GM12878 (cell line): ENCODE measurements around the gene BBX. TPM values are rescaled to one million over a fixed set of nuclear protein-coding genes. Genes with fewer than 3 reads are reported as not detected.

Experiments used
- ATAC-seq: fragments of 200-7000 bp; cut with Tn5 transposase; 3 replicates; pipeline ENCODE4 v1.9.1; 2020; ENCODE audit warnings: mild to moderate bottlenecking, moderate library complexity
- BruUV-seq: library from RNA; stranded (reverse); fragments of 400-500 nt; replicated peaks from 2 replicates; lab custom pipeline; 2021; lab: Mats Ljungman, UMichigan
- CTCF ChIA-PET: fragments of 300-600 bp; sonication (Branson Sonifier 250); formaldehyde crosslinking; extraction: SDS; loops from one replicate; lab custom pipeline; 2021; ENCODE audit warnings: inconsistent platforms; lab: Yijun Ruan, JAX
- POLR2A ChIA-PET: fragments of 350-600 bp; formaldehyde crosslinking; extraction: SDS; loops from one replicate; lab custom pipeline; 2021; ENCODE audit warnings: inconsistent platforms; lab: Charles Lee
- RAD21 ChIA-PET: fragments of 300-600 bp; sonication (Branson Sonifier 250); formaldehyde crosslinking; loops from one replicate; lab custom pipeline; 2023; ENCODE audit warnings: antibody characterized with exemption; ENCODE audit not compliant: unreplicated experiment; lab: Charles Lee
- SMC1A ChIA-PET: fragments of 300-600 bp; sonication (Branson Sonifier 250); formaldehyde crosslinking; loops from one replicate; lab custom pipeline; 2023; ENCODE audit not compliant: unreplicated experiment, uncharacterized antibody; lab: Charles Lee
- DNase-seq: peaks from one replicate; pipeline ENCODE4 v3.0.0-alpha.2; 2011; ENCODE audit warnings: low read depth, low spot score
- FAIRE-seq: peaks from 3 replicates; lab custom pipeline; 2011; peaks lifted over from hg19 to GRCh38; lab: Jason Lieb, UNC
- H2AFZ ChIP-seq: 2 replicates; pipeline ENCODE4 v1.6.0; 2011; ENCODE audit warnings: low read depth, low read length, control low read depth; ENCODE audit not compliant: control insufficient read depth
- H3K27ac ChIP-seq: 2 replicates; pipeline ENCODE4 v1.5.1; 2011; ENCODE audit warnings: control low read depth; ENCODE audit not compliant: control insufficient read depth, insufficient read depth
- H3K27me3 ChIP-seq, 2 experiments: replicated peaks in 1 of 2; 2 replicates each; pipeline versions ENCODE4 v1.6.0 to v1.6.1; 2011; ENCODE audit warnings: low read length in 1 of 2; ENCODE audit not compliant: control insufficient read depth in 2 of 2, insufficient read depth in 2 of 2
- H3K36me3 ChIP-seq, 2 experiments: 2 replicates each; pipeline ENCODE4 v1.5.1; 2011; ENCODE audit warnings: low read length in 1 of 2; ENCODE audit not compliant: control insufficient read depth in 2 of 2, insufficient read depth in 2 of 2
- H3K4me1 ChIP-seq: 2 replicates; pipeline ENCODE4 v1.6.1; 2011; ENCODE audit warnings: mild to moderate bottlenecking, low read length, moderate library complexity, mixed read lengths; ENCODE audit not compliant: control insufficient read depth, insufficient read depth
- H3K4me2 ChIP-seq: 2 replicates; pipeline ENCODE4 v1.6.0; 2011; ENCODE audit warnings: control low read depth; ENCODE audit not compliant: control insufficient read depth, insufficient read depth
- H3K4me3 ChIP-seq: fragments of 200-600 bp; sonication (generic); 2 replicates; pipeline ENCODE4 v1.5.1; 2016
- H3K79me2 ChIP-seq: 2 replicates; pipeline ENCODE4 v1.6.0; 2011; ENCODE audit warnings: low read length; ENCODE audit not compliant: control insufficient read depth, insufficient read depth
- H3K9ac ChIP-seq: 2 replicates; pipeline ENCODE4 v1.8.0; 2011; ENCODE audit warnings: low read length, control low read depth, mixed read lengths; ENCODE audit not compliant: control insufficient read depth, insufficient read depth
- H3K9me3 ChIP-seq: replicated peaks from 3 replicates; pipeline ENCODE4 v1.5.1; 2011; ENCODE audit warnings: mild to moderate bottlenecking, low read length; ENCODE audit not compliant: control insufficient read depth, insufficient read depth
- H4K20me1 ChIP-seq: 2 replicates; pipeline ENCODE4 v1.6.0; 2011; ENCODE audit not compliant: control insufficient read depth, insufficient read depth
- CHD2 ChIP-seq: IDR thresholded peaks from 2 replicates; pipeline ENCODE4 v1.6.1; 2011; ENCODE audit warnings: low read depth, low read length, improper control_type of control experiment, borderline replicate concordance
- IKZF2 ChIP-seq, 2 experiments: fragments of 450-650 bp; IDR thresholded peaks; 2 replicates each; pipeline ENCODE4 v1.6.1; 2017; ENCODE audit warnings: mild to moderate bottlenecking in 2 of 2, moderate library complexity in 2 of 2
- JUND ChIP-seq: IDR thresholded peaks from 2 replicates; pipeline ENCODE4 v1.6.1; 2012; ENCODE audit warnings: low read depth, mild to moderate bottlenecking, low read length, improper control_type of control experiment, moderate library complexity
- MAX ChIP-seq: IDR thresholded peaks from 2 replicates; pipeline ENCODE4 v1.6.1; 2012; ENCODE audit warnings: low read depth, low read length, improper control_type of control experiment
- MEF2A ChIP-seq: IDR thresholded peaks from 2 replicates; pipeline ENCODE4 v1.6.1; 2011; ENCODE audit warnings: low read depth, mild to moderate bottlenecking, low read length, moderate library complexity; ENCODE audit not compliant: insufficient read depth
- MXI1 ChIP-seq: fragments of 150-350 bp; IDR thresholded peaks from 2 replicates; pipeline ENCODE4 v1.6.1; 2011; ENCODE audit warnings: low read depth, mild to moderate bottlenecking, inconsistent platforms, low read length, improper control_type of control experiment
- MYC ChIP-seq: IDR thresholded peaks from 2 replicates; pipeline ENCODE4 v1.6.1; 2011; ENCODE audit warnings: mild to moderate bottlenecking, low read length, moderate library complexity, inconsistent platforms; ENCODE audit not compliant: insufficient read depth, insufficient replicate concordance, insufficient read length, severe bottlenecking
- POLR2A ChIP-seq: IDR thresholded peaks from 2 replicates; pipeline ENCODE4 v1.6.1; 2011; ENCODE audit warnings: low read depth, mild to moderate bottlenecking, low read length
- RAD51 ChIP-seq: fragments of 450-650 bp; IDR thresholded peaks from 2 replicates; pipeline ENCODE4 v1.6.1; 2016; ENCODE audit warnings: moderate library complexity, mild to moderate bottlenecking, inconsistent platforms
- SPI1 ChIP-seq: IDR thresholded peaks from 2 replicates; pipeline ENCODE4 v1.6.1; 2011; ENCODE audit warnings: low read depth, mild to moderate bottlenecking, low read length, moderate library complexity, borderline replicate concordance; ENCODE audit not compliant: insufficient read depth
- TCF12 ChIP-seq: IDR thresholded peaks from 2 replicates; pipeline ENCODE4 v1.6.1; 2011; ENCODE audit warnings: low read depth, mild to moderate bottlenecking, low read length
- WRNIP1 ChIP-seq: IDR thresholded peaks from 2 replicates; pipeline ENCODE4 v1.6.1; 2011; ENCODE audit warnings: low read depth, low read length, improper control_type of control experiment, borderline replicate concordance
- ZNF592 ChIP-seq: fragments of 450-650 bp; IDR thresholded peaks from 2 replicates; pipeline ENCODE4 v1.6.1; 2017; ENCODE audit warnings: mild to moderate bottlenecking, moderate library complexity
- WGBS: methylation state at CpG from one replicate; pipeline ENCODE4 v1.1.6; 2016; ENCODE audit warnings: low lambda C conversion rate; ENCODE audit not compliant: insufficient replicate concordance, insufficient coverage; ENCODE audit errors: missing lambda C conversion rate; 5-methylcytosine and 5-hydroxymethylcytosine counted together
- in situ Hi-C: fragments of 300-500 bp; cut with MboI; formaldehyde crosslinking; loops from 9 replicates; pipeline ENCODE4 v1.14.3; 2018; ENCODE audit warnings: mixed read lengths
- intact Hi-C: fragments of 100-400 bp; cut with micrococcal nuclease; formaldehyde crosslinking; loops from one replicate; pipeline ENCODE4 v1.14.2; 2022; ENCODE audit not compliant: unreplicated experiment
- polyA plus RNA-seq, 11 experiments: library from polyadenylated mRNA; depleted of rRNA in 4 of 11; unstranded in 6 of 11; stranded (reverse) in 5 of 11; fragments of >200 nt; fragmentation: Nextera tagmentation in 4 of 11; fragmentation: Illumina TruSeq in 1 of 11; extraction: Ambion mirVana in 4 of 11; extraction: Trizol in 1 of 11; gene quantifications; 1 replicate in 1 of 11; 2 replicates in 10 of 11; pipeline versions ENCODE4 v1.2.1 to v1.2.3, GENCODE V29; 2011 to 2016; ENCODE audit warnings: inconsistent platforms in 2 of 11, missing spikeins in 2 of 11, low read depth in 1 of 11
- total RNA-seq, 4 experiments: library from RNA; depleted of rRNA in 3 of 4; stranded (reverse); fragments of >200 nt in 3 of 4; fragmentation: Illumina TruSeq in 1 of 4; extraction: Trizol in 1 of 4; gene quantifications; 2 replicates each; pipeline versions ENCODE4 v1.2.1 to v1.2.3, GENCODE V29; 2013 to 2021

BBX gene
- total and polyA plus RNA-seq, 10 of the 15 experiments (the other 5 are each of a cell fraction or from before 2014, with no cell fraction given): 13.3 to 38.5 (median 32.0) TPM

GRCh38 chr3:107555359-107555758 lies 32.6 kb downstream of the BBX start:
- ChIA-PET POLR2A (interaction anchor here (0.8 kb wide), 1 partner anchor 12 kb away, joined by 3 read pairs; no protein-coding TSS in a partner anchor), SMC1A (interaction anchor here (0.7 to 1.7 kb wide), 4 partner anchors 9 to 120 kb away, joined by 3 to 5 read pairs (median 4); no protein-coding TSS in a partner anchor), CTCF (interaction anchor here (0.8 to 5.1 kb wide), 4 partner anchors 13 to 121 kb away, joined by 3 to 20 read pairs (median 4); no protein-coding TSS in a partner anchor), RAD21 (interaction anchor here (1.2 kb wide), 1 partner anchor 44 kb away, joined by 3 read pairs; no protein-coding TSS in a partner anchor)
- ATAC-seq: peak; percentile 63
- no TSS peak for BruUV-seq
- Histone ChIP-seq H3K9me3 (no peaks in the 10 kb centered on the region), H3K27me3 (no peaks in the 10 kb centered on the region), H3K9ac (no peak overlapping the region), H3K79me2 (no peaks in the 10 kb centered on the region), H3K27ac (no peak overlapping the region), H3K4me2 (no peak overlapping the region), H3K36me3 (no peaks in the 10 kb centered on the region), H3K4me1 (peaks cover 5% of the 10 kb centered on the region; the same call in 1 of the 2 replicates), H4K20me1 (no peaks in the 10 kb centered on the region), H2AFZ (no peak overlapping the region), H3K4me3 (no peak overlapping the region)
- 69% methylated on average over 3 of the region's 3 CpGs for WGBS
- TF ChIP-seq POLR2A (no peak), SPI1 (peak; percentile 89)
- intact Hi-C loops: no loop called here
- FAIRE-seq: no peak
- DNase-seq: no peak
- in situ Hi-C loops: no loop called here

- ChIA-PET CTCF (interaction anchor here (0.7 to 5.1 kb wide), 9 partner anchors 15 to 286 kb away, joined by 3 to 20 read pairs (median 3); no protein-coding TSS in a partner anchor), SMC1A (interaction anchor here (0.6 to 1.7 kb wide), 9 partner anchors 9 to 313 kb away, joined by 3 to 5 read pairs (median 4); no protein-coding TSS in a partner anchor), RAD21 (interaction anchor here (1.1 kb wide), 1 partner anchor 12 kb away, joined by 4 read pairs; no protein-coding TSS in a partner anchor), POLR2A (interaction anchor here (1.5 kb wide), 1 partner anchor 11 kb away, joined by 3 read pairs; no protein-coding TSS in a partner anchor)
- intact Hi-C loops: no loop called here
- no TSS peak for BruUV-seq
- Histone ChIP-seq H3K9ac (no peak overlapping the region), H2AFZ (no peak overlapping the region), H3K4me2 (no peak overlapping the region), H4K20me1 (no peaks in the 10 kb centered on the region), H3K79me2 (no peaks in the 10 kb centered on the region), H3K27ac (no peak overlapping the region), H3K27me3 (no peaks in the 10 kb centered on the region), H3K4me1 (peaks cover 5% of the 10 kb centered on the region; the same call in 1 of the 2 replicates), H3K36me3 (no peaks in the 10 kb centered on the region), H3K4me3 (no peak overlapping the region), H3K9me3 (no peaks in the 10 kb centered on the region)
- ATAC-seq (no peak), FAIRE-seq (no peak), DNase-seq (no peak)
- in situ Hi-C loops: no loop called here
- 100% methylated on average over 2 of the region's 2 CpGs for WGBS
- no peak for TF ChIP-seq MYC
- no peak for TF ChIP-seq MAX
- TF ChIP-seq TCF12: no peak
- no peak for TF ChIP-seq JUND
- no peak for TF ChIP-seq WRNIP1
- TF ChIP-seq CHD2: no peak
- TF ChIP-seq RAD51: no peak
- TF ChIP-seq ZNF592: no peak
- no peak for TF ChIP-seq MEF2A
- TF ChIP-seq IKZF2 (IDR thresholded peaks at IDR 0.05): no peak
- no peak for TF ChIP-seq MXI1
Measured at GRCh38 chr3:107557743-107558142, 35.0 kb downstream of the BBX start.
